CD4-positive, alpha-beta T cell (primary cell): ENCODE measurements around the gene RBMS3. TPM values are rescaled to one million over a fixed set of nuclear protein-coding genes. Genes with fewer than 3 reads are reported as not detected.

ENCODE experiments used
- ATAC-seq: fragments of 200-7000 bp; cut with Tn5 transposase; one replicate; pipeline ENCODE4 v1.10.0; 2022; ENCODE audit warnings: mild to moderate bottlenecking; ENCODE audit not compliant: poor library complexity
- CTCF ChIA-PET: fragments of 350-600 bp; sonication (Branson Sonifier 250); formaldehyde crosslinking; loops from one replicate; lab custom pipeline; 2021; ENCODE audit warnings: antibody characterized with exemption, inconsistent platforms; lab: Charles Lee
- POLR2A ChIA-PET: fragments of 350-600 bp; sonication (Branson Sonifier 250); formaldehyde crosslinking; loops from one replicate; lab custom pipeline; 2021; ENCODE audit warnings: antibody characterized with exemption, inconsistent platforms; lab: Charles Lee
- DNase-seq, 14 experiments: peaks; one replicate each; pipeline ENCODE4 v3.0.0-alpha.2; 2013 to 2020; ENCODE audit warnings: mixed read lengths in 2 of 14
- H3K27ac ChIP-seq, 2 donors: one replicate each; pipeline versions ENCODE4 v1.5.1 to v1.7.0; 2013; ENCODE audit warnings: low read length in 2 of 2, low read depth in 1 of 2, mild to moderate bottlenecking in 1 of 2
- H3K27me3 ChIP-seq, 2 experiments: 1 replicate in 1 of 2; 2 replicates in 1 of 2; pipeline versions ENCODE4 v1.6.1 to v1.7.0; 2013; ENCODE audit warnings: low read length in 2 of 2, control low read depth in 1 of 2, mild to moderate bottlenecking in 1 of 2, moderate library complexity in 1 of 2; ENCODE audit not compliant: insufficient read depth in 2 of 2, control insufficient read depth in 1 of 2
- H3K36me3 ChIP-seq: one replicate; pipeline ENCODE4 v1.6.1; 2013; ENCODE audit warnings: low read length, control low read depth; ENCODE audit not compliant: insufficient read depth
- H3K4me1 ChIP-seq: one replicate; pipeline ENCODE4 v1.6.1; 2013; ENCODE audit warnings: low read length, control low read depth; ENCODE audit not compliant: insufficient read depth
- H3K4me3 ChIP-seq: one replicate; pipeline ENCODE4 v1.5.1; 2013; ENCODE audit warnings: mild to moderate bottlenecking, low read length, moderate library complexity
- H3K9me3 ChIP-seq, 2 experiments: 1 replicate in 1 of 2; 2 replicates in 1 of 2; pipeline versions ENCODE4 v1.6.1 to v1.7.0; 2013; ENCODE audit warnings: low read length in 2 of 2, mild to moderate bottlenecking in 2 of 2, control low read depth in 1 of 2, moderate library complexity in 1 of 2; ENCODE audit not compliant: control insufficient read depth in 1 of 2, insufficient read depth in 1 of 2
- H3K27ac Mint-ChIP-seq: one replicate; pipeline ENCODE4 v1.8.0; 2020; ENCODE audit warnings: mixed read lengths
- H3K27me3 Mint-ChIP-seq: one replicate; pipeline ENCODE4 v1.8.0; 2021; ENCODE audit warnings: mixed read lengths
- H3K36me3 Mint-ChIP-seq: one replicate; pipeline ENCODE4 v1.8.0; 2021; ENCODE audit warnings: low read depth, mixed read lengths
- H3K4me1 Mint-ChIP-seq: one replicate; pipeline ENCODE4 v1.8.0; 2021; ENCODE audit warnings: low read depth, mixed read lengths
- H3K4me3 Mint-ChIP-seq: one replicate; pipeline ENCODE4 v1.8.0; 2020; ENCODE audit warnings: mild to moderate bottlenecking, mixed read lengths
- H3K9me3 Mint-ChIP-seq: one replicate; pipeline ENCODE4 v1.8.0; 2020; ENCODE audit warnings: mixed read lengths
- intact Hi-C, 2 experiments: fragments of 100-400 bp; cut with DNase I in 1 of 2; cut with micrococcal nuclease in 1 of 2; formaldehyde crosslinking; loops; one replicate each; pipeline versions ENCODE4 v1.15.1 to v1.9.0; 2023 to 2025; cut with DNase I, micrococcal nuclease
- total RNA-seq, 174 experiments: library from RNA in 2 of 174; stranded (reverse) in 2 of 174; gene quantifications; one replicate each; pipeline ENCODE4 v1.2.3 and lab custom pipeline; 2021 to 2026
- TF ChIP-seq, protein P1 (sequence below): fragments of 200-600 bp; IDR thresholded peaks from one replicate; pipeline ENCODE4 v1.8.0; 2022; ENCODE audit warnings: antibody characterized with exemption, mild to moderate bottlenecking

The RBMS3 gene
- total RNA-seq, 2 experiments from 2014 or later, result 1.6 to 1.7 TPM

DNA sequence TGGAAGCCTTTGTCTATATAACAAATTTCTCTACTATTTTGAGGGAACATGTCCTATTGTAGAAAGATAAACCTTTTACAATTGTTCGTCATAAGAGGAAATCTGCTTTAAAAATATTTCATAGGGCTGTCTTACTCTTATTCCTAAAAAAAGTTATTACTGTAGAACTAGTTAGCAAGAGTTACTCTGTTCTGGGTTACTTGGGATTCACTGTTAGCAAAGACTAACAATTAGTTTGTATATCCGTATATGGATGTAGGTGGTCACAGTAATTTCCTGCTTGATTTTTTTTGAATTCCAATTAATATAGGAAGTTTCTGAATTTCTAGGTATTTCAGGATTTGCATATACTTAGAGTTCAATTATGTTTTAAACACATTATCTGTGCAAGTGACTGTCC is 413.5 kb downstream of the RBMS3 start:
- H3K36me3 ChIP-seq, result no peaks in the 10 kb centered on the region
- ATAC-seq, result no peak
- intact Hi-C loops, result no loop called here

DNA sequence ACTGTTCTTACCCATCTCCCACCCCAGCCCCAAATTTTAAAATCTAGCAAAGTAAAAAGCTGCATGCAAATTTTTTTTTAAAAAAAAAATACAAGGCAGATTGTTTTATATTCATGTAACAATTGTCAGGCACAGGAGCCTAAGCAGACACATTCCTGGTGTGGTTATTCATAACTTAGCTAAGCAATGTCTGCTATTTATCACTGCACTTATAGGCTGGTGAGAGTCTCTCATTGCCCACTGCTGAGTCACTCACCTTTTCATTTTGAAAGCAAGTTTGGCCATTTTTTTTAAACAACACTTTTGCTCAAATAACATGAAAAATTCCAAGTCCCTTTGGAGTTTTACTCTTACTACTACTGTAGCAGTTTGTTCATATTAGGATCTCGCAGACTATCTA is 413.9 kb downstream of the RBMS3 start:
- ChIA-PET POLR2A (no interaction called here), CTCF (no interaction called here)
- no peaks in the 10 kb centered on the region for H3K36me3 Mint-ChIP-seq
- H3K27ac Mint-ChIP-seq, result no peak overlapping the region
- no peaks in the 10 kb centered on the region for H3K4me1 Mint-ChIP-seq
- TF ChIP-seq, protein P1, sequence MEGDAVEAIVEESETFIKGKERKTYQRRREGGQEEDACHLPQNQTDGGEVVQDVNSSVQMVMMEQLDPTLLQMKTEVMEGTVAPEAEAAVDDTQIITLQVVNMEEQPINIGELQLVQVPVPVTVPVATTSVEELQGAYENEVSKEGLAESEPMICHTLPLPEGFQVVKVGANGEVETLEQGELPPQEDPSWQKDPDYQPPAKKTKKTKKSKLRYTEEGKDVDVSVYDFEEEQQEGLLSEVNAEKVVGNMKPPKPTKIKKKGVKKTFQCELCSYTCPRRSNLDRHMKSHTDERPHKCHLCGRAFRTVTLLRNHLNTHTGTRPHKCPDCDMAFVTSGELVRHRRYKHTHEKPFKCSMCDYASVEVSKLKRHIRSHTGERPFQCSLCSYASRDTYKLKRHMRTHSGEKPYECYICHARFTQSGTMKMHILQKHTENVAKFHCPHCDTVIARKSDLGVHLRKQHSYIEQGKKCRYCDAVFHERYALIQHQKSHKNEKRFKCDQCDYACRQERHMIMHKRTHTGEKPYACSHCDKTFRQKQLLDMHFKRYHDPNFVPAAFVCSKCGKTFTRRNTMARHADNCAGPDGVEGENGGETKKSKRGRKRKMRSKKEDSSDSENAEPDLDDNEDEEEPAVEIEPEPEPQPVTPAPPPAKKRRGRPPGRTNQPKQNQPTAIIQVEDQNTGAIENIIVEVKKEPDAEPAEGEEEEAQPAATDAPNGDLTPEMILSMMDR, result no peak
- intact Hi-C loops, result no loop called here
- H3K9me3 Mint-ChIP-seq, result no peaks in the 10 kb centered on the region
- Histone ChIP-seq H3K4me1 (no peaks in the 10 kb centered on the region), H3K36me3 (no peaks in the 10 kb centered on the region), H3K27me3 (no peaks in the 10 kb centered on the region), H3K9me3 (no peaks in the 10 kb centered on the region), H3K27ac (no peak overlapping the region), H3K4me3 (no peak overlapping the region)
- DNase-seq (no peak), ATAC-seq (no peak)
- no peak overlapping the region for H3K4me3 Mint-ChIP-seq
- no peaks in the 10 kb centered on the region for H3K27me3 Mint-ChIP-seq

More for the DNA sequence above, 413.5 kb downstream of the RBMS3 start:
- Histone ChIP-seq H3K27me3 (no peaks in the 10 kb centered on the region), H3K27ac (no peak overlapping the region), H3K4me3 (no peak overlapping the region), H3K4me1 (no peaks in the 10 kb centered on the region), H3K9me3 (no peaks in the 10 kb centered on the region)
- Mint-ChIP-seq H3K27ac (no peak overlapping the region), H3K4me1 (no peaks in the 10 kb centered on the region), H3K4me3 (no peak overlapping the region), H3K36me3 (no peaks in the 10 kb centered on the region), H3K27me3 (no peaks in the 10 kb centered on the region), H3K9me3 (no peaks in the 10 kb centered on the region)
- no peak for DNase-seq
- ChIA-PET CTCF (no interaction called here), POLR2A (no interaction called here)
- TF ChIP-seq, protein P1, result no peak

GRCh38 chr3:29695201-29695600 is 414.3 kb downstream of the RBMS3 start:
- DNase-seq, result no peak
- Mint-ChIP-seq H3K4me1 (no peaks in the 10 kb centered on the region), H3K36me3 (no peaks in the 10 kb centered on the region), H3K27me3 (no peaks in the 10 kb centered on the region), H3K27ac (no peak overlapping the region), H3K4me3 (no peak overlapping the region), H3K9me3 (peaks cover 3% of the 10 kb centered on the region)
- CTCF ChIA-PET, result no interaction called here
- TF ChIP-seq, protein P1, result no peak
- intact Hi-C loops, result no loop called here
- no peak overlapping the region for H3K4me3 ChIP-seq
- no peaks in the 10 kb centered on the region for H3K4me1 ChIP-seq
- POLR2A ChIA-PET, result no interaction called here
- H3K9me3 ChIP-seq, result no peaks in the 10 kb centered on the region
- no peak overlapping the region for H3K27ac ChIP-seq
- ATAC-seq, result no peak
- H3K36me3 ChIP-seq, result no peaks in the 10 kb centered on the region
- no peaks in the 10 kb centered on the region for H3K27me3 ChIP-seq
